H9 (cell line): ENCODE measurements around the gene ORAI1. TPM values are rescaled to one million over a fixed set of nuclear protein-coding genes. Genes with fewer than 3 reads are reported as not detected.
A peak's percentile ranks its signal among the peaks of the same experiment; 100 is the strongest.

Experiments
- DNase-seq: peaks from one replicate; pipeline ENCODE4 v3.0.0-alpha.2; 2017
- H2AFZ ChIP-seq: one replicate; pipeline ENCODE4 v1.6.1; 2013; ENCODE audit warnings: mild to moderate bottlenecking, low read length, control low read depth, moderate library complexity
- H2AK5ac ChIP-seq: 2 replicates; pipeline ENCODE4 v1.6.1; 2013; ENCODE audit warnings: low read length, control low read depth, mixed read lengths; ENCODE audit not compliant: insufficient read length
- H2BK120ac ChIP-seq: one replicate; pipeline ENCODE4 v1.6.1; 2013; ENCODE audit warnings: low read depth, mild to moderate bottlenecking, low read length, control low read depth, inconsistent platforms; ENCODE audit not compliant: poor library complexity, severe bottlenecking
- H2BK12ac ChIP-seq: 2 replicates; pipeline ENCODE4 v1.6.1; 2013; ENCODE audit warnings: low read length, control low read depth, mixed read lengths, low read depth; ENCODE audit not compliant: insufficient read length
- H2BK15ac ChIP-seq: 2 replicates; pipeline ENCODE4 v1.6.1; 2013; ENCODE audit warnings: low read depth, low read length, control low read depth
- H2BK20ac ChIP-seq: one replicate; pipeline ENCODE4 v1.6.1; 2013; ENCODE audit warnings: low read depth, mild to moderate bottlenecking, low read length, control low read depth, inconsistent platforms; ENCODE audit not compliant: poor library complexity, severe bottlenecking
- H2BK5ac ChIP-seq: 2 replicates; pipeline ENCODE4 v1.6.1; 2013; ENCODE audit warnings: low read length, control low read depth, mixed read lengths; ENCODE audit not compliant: insufficient read length
- H3K14ac ChIP-seq: 2 replicates; pipeline ENCODE4 v1.6.1; 2013; ENCODE audit warnings: low read length, control low read depth; ENCODE audit not compliant: insufficient read depth
- H3K18ac ChIP-seq: 2 replicates; pipeline ENCODE4 v1.6.1; 2013; ENCODE audit warnings: low read depth, mild to moderate bottlenecking, mixed read lengths, low read length, control low read depth; ENCODE audit not compliant: insufficient read length
- H3K23ac ChIP-seq: 2 replicates; pipeline ENCODE4 v1.6.1; 2013; ENCODE audit warnings: low read length, control low read depth, mixed read lengths, low read depth; ENCODE audit not compliant: insufficient read length
- H3K23me2 ChIP-seq: 2 replicates; pipeline ENCODE4 v1.6.1; 2013; ENCODE audit warnings: low read depth, mild to moderate bottlenecking, mixed read lengths, low read length, control low read depth; ENCODE audit not compliant: insufficient read length, poor library complexity, severe bottlenecking
- H3K27ac ChIP-seq: 2 replicates; pipeline ENCODE4 v1.5.1; 2013; ENCODE audit warnings: low read length, control low read depth, mixed read lengths, low read depth; ENCODE audit not compliant: insufficient read length
- H3K27me3 ChIP-seq: 2 replicates; pipeline ENCODE4 v1.6.1; 2013; ENCODE audit warnings: low read length, control low read depth, inconsistent platforms; ENCODE audit not compliant: insufficient read depth
- H3K4ac ChIP-seq: 2 replicates; pipeline ENCODE4 v1.6.1; 2013; ENCODE audit warnings: low read depth, mild to moderate bottlenecking, control low read depth, inconsistent platforms, low read length, moderate library complexity
- H3K4me1 ChIP-seq: 2 replicates; pipeline ENCODE4 v1.6.1; 2013; ENCODE audit warnings: low read length, control low read depth, inconsistent platforms; ENCODE audit not compliant: insufficient read depth
- H3K4me2 ChIP-seq: 2 replicates; pipeline ENCODE4 v1.6.1; 2013; ENCODE audit warnings: low read length, control low read depth, mixed read lengths; ENCODE audit not compliant: insufficient read length, insufficient read depth
- H3K56ac ChIP-seq: 2 replicates; pipeline ENCODE4 v1.6.1; 2013; ENCODE audit warnings: low read depth, mild to moderate bottlenecking, mixed read lengths, low read length, control low read depth; ENCODE audit not compliant: insufficient read length
- H3K79me1 ChIP-seq: 2 replicates; pipeline ENCODE4 v1.6.1; 2013; ENCODE audit warnings: low read depth, mild to moderate bottlenecking, moderate library complexity, low read length, control low read depth, inconsistent platforms; ENCODE audit not compliant: insufficient read depth, poor library complexity, severe bottlenecking
- H3K79me2 ChIP-seq: 2 replicates; pipeline ENCODE4 v1.6.1; 2013; ENCODE audit warnings: low read length, control low read depth, inconsistent platforms; ENCODE audit not compliant: insufficient read depth
- H3K9ac ChIP-seq: 2 replicates; pipeline ENCODE4 v1.6.1; 2013; ENCODE audit warnings: low read length, control low read depth, mixed read lengths; ENCODE audit not compliant: insufficient read length; ENCODE audit errors: extremely low read depth
- H3K9me3 ChIP-seq: one replicate; pipeline ENCODE4 v1.6.1; 2013; ENCODE audit warnings: low read depth, low read length, inconsistent platforms; ENCODE audit not compliant: control insufficient read depth
- H3T11ph ChIP-seq: one replicate; pipeline ENCODE4 v1.6.1; 2013; ENCODE audit warnings: mild to moderate bottlenecking, low read length, control low read depth, inconsistent platforms
- H4K20me1 ChIP-seq: one replicate; pipeline ENCODE4 v1.6.1; 2013; ENCODE audit not compliant: control insufficient read depth, insufficient read length, insufficient read depth
- H4K5ac ChIP-seq: 2 replicates; pipeline ENCODE4 v1.6.1; 2013; ENCODE audit warnings: low read depth, mild to moderate bottlenecking, mixed read lengths, low read length, control low read depth; ENCODE audit not compliant: insufficient read length
- H4K8ac ChIP-seq: replicated peaks from 2 replicates; pipeline ENCODE4 v1.6.1; 2013; ENCODE audit warnings: low read length, control low read depth, mixed read lengths, low read depth; ENCODE audit not compliant: insufficient read length
- H4K91ac ChIP-seq: 2 replicates; pipeline ENCODE4 v1.6.1; 2013; ENCODE audit warnings: low read depth, mild to moderate bottlenecking, moderate library complexity, mixed read lengths, low read length, control low read depth; ENCODE audit not compliant: insufficient read length
- H3K27ac Mint-ChIP-seq, 3 experiments: 2 replicates in 2 of 3; 3 replicates in 1 of 3; pipeline ENCODE4 v1.8.0; 2020 to 2021; ENCODE audit warnings: mixed read lengths in 3 of 3, mild to moderate bottlenecking in 1 of 3, moderate library complexity in 1 of 3
- H3K27me3 Mint-ChIP-seq: 2 replicates; pipeline ENCODE4 v1.8.0; 2021; ENCODE audit warnings: low read depth, mild to moderate bottlenecking, moderate library complexity, mixed read lengths
- H3K36me3 Mint-ChIP-seq, 3 experiments: 2 replicates in 2 of 3; 3 replicates in 1 of 3; pipeline ENCODE4 v1.8.0; 2020 to 2021; ENCODE audit warnings: low read depth in 3 of 3, mixed read lengths in 3 of 3; ENCODE audit not compliant: insufficient read depth in 1 of 3
- H3K4me1 Mint-ChIP-seq, 2 experiments: 2 replicates each; pipeline ENCODE4 v1.8.0; 2020; ENCODE audit warnings: mixed read lengths in 2 of 2
- H3K4me3 Mint-ChIP-seq, 2 experiments: 2 replicates in 1 of 2; 3 replicates in 1 of 2; pipeline ENCODE4 v1.8.0; 2020 to 2021; ENCODE audit warnings: mild to moderate bottlenecking in 2 of 2, mixed read lengths in 2 of 2, moderate library complexity in 1 of 2
- H3K9me3 Mint-ChIP-seq, 2 experiments: 2 replicates in 1 of 2; 3 replicates in 1 of 2; pipeline ENCODE4 v1.8.0; 2020; ENCODE audit warnings: mild to moderate bottlenecking in 2 of 2, mixed read lengths in 2 of 2, moderate library complexity in 1 of 2
- WGBS: extraction: QIAGEN DNeasy Blood & Tissue Kit; methylation state at CpG from one replicate; pipeline ENCODE4 v1.1.7; 2013; ENCODE audit warnings: missing lambda C conversion rate, low lambda C conversion rate, mixed read lengths; ENCODE audit not compliant: insufficient read length; ENCODE audit errors: extremely low coverage; 5-methylcytosine and 5-hydroxymethylcytosine counted together
- total RNA-seq: library from RNA; stranded (reverse); gene quantifications from 2 replicates; pipeline ENCODE4 v1.2.1, GENCODE V29; 2021
- TF ChIP-seq, protein P1 (sequence below): fragments of 200-600 bp; sonication (generic); conservative IDR thresholded peaks from 3 replicates; pipeline ENCODE4 v1.8.0; 2021; ENCODE audit warnings: antibody characterized with exemption, mild to moderate bottlenecking

ORAI1 gene
- total RNA-seq, 1 experiment from 2014 or later, result 24.7 TPM

- H4K5ac ChIP-seq, result no peak overlapping the region
- peaks cover 0 to 4% (median 0%) of the 10 kb centered on the region in 3 experiments; a peak in 1 of 7 replicates for H3K36me3 Mint-ChIP-seq
- H2BK120ac ChIP-seq, result no peak overlapping the region
- no peaks in the 10 kb centered on the region for H3K4me1 ChIP-seq
- peak overlapping the region; percentile 3 for H2BK12ac ChIP-seq
- H3K27me3 Mint-ChIP-seq, result no peaks in the 10 kb centered on the region
- peaks cover 14 to 33% of the 10 kb centered on the region in 2 experiments for H3K4me1 Mint-ChIP-seq
- no peak overlapping the region for H3K4ac ChIP-seq
- H2BK5ac ChIP-seq, result no peak overlapping the region
- H4K8ac ChIP-seq, result no peak overlapping the region
- H3K9me3 Mint-ChIP-seq, result no peaks in the 10 kb centered on the region
- H3K56ac ChIP-seq, result no peak overlapping the region
- no peak overlapping the region for H2AFZ ChIP-seq
- peak; percentile 51 for DNase-seq
- peak overlapping the region; percentile 30 for H3K4me2 ChIP-seq
- H3T11ph ChIP-seq, result no peak overlapping the region
- TF ChIP-seq, protein P1, sequence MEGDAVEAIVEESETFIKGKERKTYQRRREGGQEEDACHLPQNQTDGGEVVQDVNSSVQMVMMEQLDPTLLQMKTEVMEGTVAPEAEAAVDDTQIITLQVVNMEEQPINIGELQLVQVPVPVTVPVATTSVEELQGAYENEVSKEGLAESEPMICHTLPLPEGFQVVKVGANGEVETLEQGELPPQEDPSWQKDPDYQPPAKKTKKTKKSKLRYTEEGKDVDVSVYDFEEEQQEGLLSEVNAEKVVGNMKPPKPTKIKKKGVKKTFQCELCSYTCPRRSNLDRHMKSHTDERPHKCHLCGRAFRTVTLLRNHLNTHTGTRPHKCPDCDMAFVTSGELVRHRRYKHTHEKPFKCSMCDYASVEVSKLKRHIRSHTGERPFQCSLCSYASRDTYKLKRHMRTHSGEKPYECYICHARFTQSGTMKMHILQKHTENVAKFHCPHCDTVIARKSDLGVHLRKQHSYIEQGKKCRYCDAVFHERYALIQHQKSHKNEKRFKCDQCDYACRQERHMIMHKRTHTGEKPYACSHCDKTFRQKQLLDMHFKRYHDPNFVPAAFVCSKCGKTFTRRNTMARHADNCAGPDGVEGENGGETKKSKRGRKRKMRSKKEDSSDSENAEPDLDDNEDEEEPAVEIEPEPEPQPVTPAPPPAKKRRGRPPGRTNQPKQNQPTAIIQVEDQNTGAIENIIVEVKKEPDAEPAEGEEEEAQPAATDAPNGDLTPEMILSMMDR, result no peak
- no peak overlapping the region for H4K91ac ChIP-seq
- peak overlapping the region; percentile 90 to 96 (median 93); a peak in 5 of 7 replicates for H3K27ac Mint-ChIP-seq
- H3K23me2 ChIP-seq, result peaks cover 3% of the 10 kb centered on the region
- H3K27ac ChIP-seq, result no peak overlapping the region
- H2AK5ac ChIP-seq, result no peak overlapping the region
- no peak overlapping the region for H2BK20ac ChIP-seq
- no CpG with 5 or more reads among the region's 12 CpGs for WGBS
- H4K20me1 ChIP-seq, result no peaks in the 10 kb centered on the region
- peak overlapping the region; percentile 81 for H3K18ac ChIP-seq
- H3K79me2 ChIP-seq, result no peaks in the 10 kb centered on the region
- no peak overlapping the region for H2BK15ac ChIP-seq
- peak overlapping the region; percentile 70 to 77; a peak in 4 of 5 replicates for H3K4me3 Mint-ChIP-seq
- H3K9me3 ChIP-seq, result no peaks in the 10 kb centered on the region
- no peak overlapping the region for H3K23ac ChIP-seq
- H3K79me1 ChIP-seq, result no peaks in the 10 kb centered on the region
- H3K9ac ChIP-seq, result peak overlapping the region; percentile 34
- peak overlapping the region; percentile 57 for H3K14ac ChIP-seq
- H3K27me3 ChIP-seq, result no peaks in the 10 kb centered on the region
Observed at GRCh38 chr12:121673013-121673511, 46.7 kb downstream of the ORAI1 start.
